ENCODE measurements around the gene AKR1E2. TPM values are rescaled to one million over a fixed set of nuclear protein-coding genes. Genes with fewer than 3 reads are reported as not detected.

The AKR1E2 gene
- total RNA-seq, 1 donor from 2014 or later: 1.7 TPM

DNA sequence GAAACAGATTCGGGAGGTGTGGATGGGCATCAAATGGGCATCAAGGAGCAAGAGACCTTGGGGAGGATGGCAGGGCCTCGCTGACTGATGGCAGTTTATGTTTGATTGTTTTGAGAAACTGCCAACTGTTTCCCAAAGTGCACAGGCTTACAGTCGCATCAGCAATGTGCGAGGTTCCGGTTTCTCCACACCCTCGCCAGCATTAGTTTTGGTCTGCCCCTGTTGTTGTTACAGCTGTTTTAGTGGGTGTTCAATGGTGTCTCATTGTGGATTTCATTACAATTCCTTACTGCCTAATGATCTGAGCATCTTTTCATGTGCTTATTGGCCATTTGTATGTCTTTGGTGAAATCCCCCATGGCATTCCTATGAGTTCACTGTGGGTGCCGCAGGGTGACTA lies 24.4 kb downstream of the AKR1E2 start:
- Mint-ChIP-seq H3K9me3 (ENCODE audit: unreplicated experiment) (no peaks in the 10 kb centered on the region), H3K4me3 (ENCODE audit: unreplicated experiment) (no peak overlapping the region), H3K27ac (ENCODE audit: unreplicated experiment) (no peak overlapping the region)

DNA sequence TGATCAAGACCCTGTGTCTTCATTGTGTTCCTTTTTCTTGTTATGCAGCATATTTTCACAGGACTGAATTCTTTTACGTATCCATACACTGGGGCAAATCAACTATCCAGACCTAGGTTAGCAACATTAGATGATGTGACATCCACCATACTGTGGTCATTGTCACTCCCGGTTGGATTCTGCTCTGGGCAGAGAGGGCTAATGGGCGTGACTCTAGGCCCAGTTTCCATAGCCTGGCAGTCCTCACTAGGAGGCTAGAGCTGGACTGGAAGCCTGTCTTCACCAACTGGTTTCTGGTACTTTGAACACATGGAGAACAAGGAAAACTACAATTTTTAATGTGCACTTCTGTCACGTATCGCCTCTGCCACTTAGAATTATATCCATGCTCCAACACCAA lies 25.2 kb downstream of the AKR1E2 start:
- Mint-ChIP-seq H3K27me3 (ENCODE audit: unreplicated experiment) (peaks cover 8% of the 10 kb centered on the region), H3K4me3 (ENCODE audit: unreplicated experiment) (no peak overlapping the region), H3K4me1 (ENCODE audit: unreplicated experiment) (peaks cover 27% of the 10 kb centered on the region), H3K27ac (ENCODE audit: unreplicated experiment) (no peak overlapping the region), H3K9me3 (ENCODE audit: unreplicated experiment) (no peaks in the 10 kb centered on the region), H3K36me3 (ENCODE audit: unreplicated experiment) (no peaks in the 10 kb centered on the region)
- TF ChIP-seq, protein P1, sequence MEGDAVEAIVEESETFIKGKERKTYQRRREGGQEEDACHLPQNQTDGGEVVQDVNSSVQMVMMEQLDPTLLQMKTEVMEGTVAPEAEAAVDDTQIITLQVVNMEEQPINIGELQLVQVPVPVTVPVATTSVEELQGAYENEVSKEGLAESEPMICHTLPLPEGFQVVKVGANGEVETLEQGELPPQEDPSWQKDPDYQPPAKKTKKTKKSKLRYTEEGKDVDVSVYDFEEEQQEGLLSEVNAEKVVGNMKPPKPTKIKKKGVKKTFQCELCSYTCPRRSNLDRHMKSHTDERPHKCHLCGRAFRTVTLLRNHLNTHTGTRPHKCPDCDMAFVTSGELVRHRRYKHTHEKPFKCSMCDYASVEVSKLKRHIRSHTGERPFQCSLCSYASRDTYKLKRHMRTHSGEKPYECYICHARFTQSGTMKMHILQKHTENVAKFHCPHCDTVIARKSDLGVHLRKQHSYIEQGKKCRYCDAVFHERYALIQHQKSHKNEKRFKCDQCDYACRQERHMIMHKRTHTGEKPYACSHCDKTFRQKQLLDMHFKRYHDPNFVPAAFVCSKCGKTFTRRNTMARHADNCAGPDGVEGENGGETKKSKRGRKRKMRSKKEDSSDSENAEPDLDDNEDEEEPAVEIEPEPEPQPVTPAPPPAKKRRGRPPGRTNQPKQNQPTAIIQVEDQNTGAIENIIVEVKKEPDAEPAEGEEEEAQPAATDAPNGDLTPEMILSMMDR (IDR thresholded peaks at IDR 0.05): no peak
- DNase-seq (ENCODE audit: extremely low spot score, unreplicated experiment): no peak

More for the DNA sequence above, 24.4 kb downstream of the AKR1E2 start:
- Mint-ChIP-seq H3K27me3 (ENCODE audit: unreplicated experiment) (peaks cover 4% of the 10 kb centered on the region), H3K36me3 (ENCODE audit: unreplicated experiment) (no peaks in the 10 kb centered on the region), H3K4me1 (ENCODE audit: unreplicated experiment) (peaks cover 27% of the 10 kb centered on the region)
- TF ChIP-seq, protein P1 (IDR thresholded peaks at IDR 0.05): no peak
- no peak for DNase-seq (ENCODE audit: extremely low spot score, unreplicated experiment)

DNA sequence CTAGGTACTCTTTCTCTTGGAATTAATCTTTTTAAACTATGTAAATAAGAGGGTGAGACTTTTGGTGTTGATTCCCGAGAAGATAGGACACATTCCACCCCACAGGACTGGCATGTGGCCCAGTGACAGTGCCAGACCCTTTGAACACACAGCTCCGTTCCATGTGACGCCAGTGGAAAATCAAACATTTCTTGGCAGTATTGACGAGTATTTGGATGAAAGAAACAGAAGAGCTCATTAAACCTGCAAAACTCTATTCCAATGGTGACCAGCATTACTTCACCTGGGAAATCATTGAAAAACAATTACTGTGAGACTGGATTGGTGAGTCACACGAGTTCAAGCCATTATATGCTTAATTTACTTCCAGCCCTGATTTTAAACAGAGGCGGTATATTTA lies 25.8 kb downstream of the AKR1E2 start:
- H3K9me3 Mint-ChIP-seq (ENCODE audit: unreplicated experiment): no peaks in the 10 kb centered on the region
- no peak overlapping the region for H3K27ac Mint-ChIP-seq (ENCODE audit: unreplicated experiment)
- peaks cover 27% of the 10 kb centered on the region for H3K4me1 Mint-ChIP-seq (ENCODE audit: unreplicated experiment)
- TF ChIP-seq, protein P1 (IDR thresholded peaks at IDR 0.05): no peak
- H3K4me3 Mint-ChIP-seq (ENCODE audit: unreplicated experiment): no peak overlapping the region
- no peaks in the 10 kb centered on the region for H3K36me3 Mint-ChIP-seq (ENCODE audit: unreplicated experiment)
- H3K27me3 Mint-ChIP-seq (ENCODE audit: unreplicated experiment): peaks cover 10% of the 10 kb centered on the region
- no peak for DNase-seq (ENCODE audit: extremely low spot score, unreplicated experiment)

DNA sequence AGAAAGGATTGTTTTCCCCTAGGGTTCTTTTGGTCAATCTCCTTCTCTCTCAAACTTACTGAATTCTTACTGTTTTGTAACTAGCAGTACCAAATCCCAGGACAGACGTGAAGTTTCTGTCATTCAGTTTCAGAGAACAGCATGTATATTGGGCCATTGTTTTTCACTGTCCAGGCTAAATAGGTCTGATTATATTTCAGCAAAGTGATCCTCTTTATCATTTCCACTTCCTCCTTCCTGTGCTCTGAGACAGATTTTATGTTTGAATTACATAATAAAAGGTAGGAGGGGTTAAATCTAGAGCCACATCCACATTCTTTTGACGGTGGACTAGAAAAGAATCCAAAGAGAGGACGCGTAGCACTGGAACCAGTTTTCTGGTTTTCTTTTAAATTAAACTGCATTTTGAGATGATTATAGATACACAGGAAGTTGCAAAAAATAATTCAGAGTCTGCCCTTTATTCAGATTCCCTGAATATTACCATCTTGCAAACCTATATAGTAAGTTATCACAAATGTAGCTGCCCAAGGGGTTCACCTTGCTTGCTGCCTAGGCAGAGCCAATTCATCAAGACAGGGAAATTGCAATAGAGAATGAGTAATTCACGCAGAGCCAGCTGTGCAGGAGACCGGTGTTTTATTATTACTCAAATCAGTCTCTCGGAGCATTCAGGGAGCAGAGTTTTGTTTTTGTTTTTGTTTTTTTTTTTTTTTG lies 40.1 kb downstream of the AKR1E2 start:
- TF ChIP-seq, protein P1 (IDR thresholded peaks at IDR 0.05): no peak
- Mint-ChIP-seq H3K4me3 (ENCODE audit: unreplicated experiment) (no peak overlapping the region), H3K4me1 (ENCODE audit: unreplicated experiment) (peaks cover 2% of the 10 kb centered on the region), H3K9me3 (ENCODE audit: unreplicated experiment) (no peaks in the 10 kb centered on the region), H3K36me3 (ENCODE audit: unreplicated experiment) (no peaks in the 10 kb centered on the region), H3K27ac (ENCODE audit: unreplicated experiment) (no peak overlapping the region), H3K27me3 (ENCODE audit: unreplicated experiment) (peaks cover 26% of the 10 kb centered on the region)
- DNase-seq (ENCODE audit: extremely low spot score, unreplicated experiment): no peak

DNA sequence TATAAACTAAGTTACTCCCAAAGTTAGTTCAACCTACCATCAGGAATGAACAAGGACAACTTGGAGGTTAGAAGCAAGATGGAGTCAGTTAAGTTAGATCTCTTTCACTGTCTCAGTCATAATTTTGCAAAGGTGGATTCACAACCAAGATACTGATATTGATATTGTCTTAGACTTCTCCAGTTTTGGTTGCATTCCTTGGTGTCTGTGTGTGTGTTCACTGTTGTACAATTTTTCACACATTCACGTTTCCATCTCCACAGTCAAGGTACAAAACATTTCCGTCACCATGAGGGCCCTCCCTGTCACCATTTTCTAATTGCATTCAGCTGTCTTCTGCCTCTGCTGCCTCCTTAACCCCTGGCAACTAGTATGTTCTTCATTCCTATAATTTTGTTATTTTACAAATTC lies 41.1 kb downstream of the AKR1E2 start:
- H3K36me3 Mint-ChIP-seq (ENCODE audit: unreplicated experiment): no peaks in the 10 kb centered on the region
- H3K9me3 Mint-ChIP-seq (ENCODE audit: unreplicated experiment): no peaks in the 10 kb centered on the region
- H3K27ac Mint-ChIP-seq (ENCODE audit: unreplicated experiment): no peak overlapping the region
- H3K27me3 Mint-ChIP-seq (ENCODE audit: unreplicated experiment): peaks cover 25% of the 10 kb centered on the region
- TF ChIP-seq, protein P1 (IDR thresholded peaks at IDR 0.05): no peak
- H3K4me1 Mint-ChIP-seq (ENCODE audit: unreplicated experiment): peaks cover 2% of the 10 kb centered on the region
- H3K4me3 Mint-ChIP-seq (ENCODE audit: unreplicated experiment): no peak overlapping the region
- no peak for DNase-seq (ENCODE audit: extremely low spot score, unreplicated experiment)

Data from osteocyte (in vitro differentiated cells).